Adipocyte (in vitro differentiated cells): ENCODE results near the gene TSHR.

Source experiments
- DNase-seq: peaks from one replicate; pipeline ENCODE4 v3.0.0-alpha.2; 2015; ENCODE audit warnings: low read depth
- H3K27me3 ChIP-seq: replicated peaks from 2 replicates; pipeline ENCODE4 v1.7.0; 2013; ENCODE audit warnings: mild to moderate bottlenecking, low read length, moderate library complexity; ENCODE audit not compliant: control insufficient read depth, insufficient read depth
- H3K36me3 ChIP-seq: 2 replicates; pipeline ENCODE4 v1.7.0; 2013; ENCODE audit warnings: low read length, mild to moderate bottlenecking, moderate library complexity; ENCODE audit not compliant: control insufficient read depth, insufficient read depth, severe bottlenecking
- H3K4me1 ChIP-seq: 2 replicates; pipeline ENCODE4 v1.7.0; 2013; ENCODE audit warnings: mild to moderate bottlenecking, low read length, moderate library complexity; ENCODE audit not compliant: control insufficient read depth, insufficient read depth
- H3K4me3 ChIP-seq: 2 replicates; pipeline ENCODE4 v1.7.0; 2013; ENCODE audit warnings: mild to moderate bottlenecking, low read length, moderate library complexity
- H3K9ac ChIP-seq: 2 replicates; pipeline ENCODE4 v1.7.0; 2013; ENCODE audit warnings: mild to moderate bottlenecking, low read length, moderate library complexity
- H3K9me3 ChIP-seq: 2 replicates; pipeline ENCODE4 v1.7.0; 2013; ENCODE audit warnings: mild to moderate bottlenecking, low read length, moderate library complexity; ENCODE audit not compliant: control insufficient read depth

The TSHR gene

DNA sequence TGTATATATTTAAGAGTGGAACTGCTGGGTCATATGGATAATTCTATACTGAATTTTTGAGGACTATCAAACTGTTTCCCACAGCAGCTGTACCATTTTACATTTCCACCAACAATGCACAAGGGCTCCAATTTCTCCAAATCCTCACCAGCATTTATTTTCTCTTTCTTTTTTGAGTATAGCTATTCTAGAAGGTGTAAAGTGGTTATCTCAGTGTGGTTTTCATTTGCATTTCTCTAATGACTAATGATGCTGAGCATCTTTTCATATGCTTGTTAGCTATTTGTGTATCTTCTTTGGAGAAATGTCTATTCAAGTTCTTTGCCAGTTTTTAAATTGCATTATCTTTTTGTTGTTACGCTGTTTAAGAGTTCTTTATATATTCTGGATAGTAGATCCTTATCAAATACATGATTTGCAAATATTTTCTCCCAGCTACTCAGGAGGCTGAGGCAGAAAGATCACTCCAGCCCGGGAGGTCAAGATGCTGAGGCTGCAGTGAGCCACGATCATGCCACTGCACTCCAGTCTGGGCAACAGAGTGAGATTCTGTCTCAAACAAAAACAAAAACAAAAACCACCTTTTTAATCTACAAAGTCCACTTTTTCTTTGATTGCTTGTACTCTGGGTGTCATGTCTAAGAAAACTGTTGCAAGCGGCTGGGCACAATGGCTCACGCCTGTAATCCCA lies 232.6 kb downstream of the TSHR start:
- Histone ChIP-seq H3K27me3 (no peaks in the 10 kb centered on the region), H3K4me1 (no peaks in the 10 kb centered on the region), H3K9ac (no peak overlapping the region), H3K36me3 (peaks cover 72% of the 10 kb centered on the region), H3K9me3 (no peaks in the 10 kb centered on the region), H3K4me3 (no peak overlapping the region)
- DNase-seq, result no peak

DNA sequence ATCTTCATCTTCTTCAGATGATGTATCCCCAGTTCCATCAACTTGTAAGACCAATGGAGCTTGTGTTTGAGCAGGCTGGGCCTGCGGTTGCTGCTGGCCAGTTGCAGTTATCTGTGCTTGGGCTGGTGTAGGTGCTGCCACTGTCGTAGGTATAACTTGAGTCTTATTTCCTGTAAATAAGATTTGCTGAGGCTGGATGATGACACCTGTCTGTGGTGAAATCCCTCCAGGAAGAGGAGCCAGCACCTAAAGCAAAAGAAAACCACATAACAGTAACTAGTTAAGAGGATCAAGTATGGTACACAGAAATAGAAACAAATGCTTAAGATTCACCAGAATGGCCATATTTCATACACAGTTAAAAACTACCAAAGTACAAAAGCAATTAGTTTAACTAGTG lies 237.2 kb downstream of the TSHR start:
- Histone ChIP-seq H3K4me3 (no peak overlapping the region), H3K4me1 (no peaks in the 10 kb centered on the region), H3K9ac (no peak overlapping the region), H3K27me3 (no peaks in the 10 kb centered on the region), H3K36me3 (peaks cover 80% of the 10 kb centered on the region), H3K9me3 (no peaks in the 10 kb centered on the region)
- DNase-seq, result no peak

DNA sequence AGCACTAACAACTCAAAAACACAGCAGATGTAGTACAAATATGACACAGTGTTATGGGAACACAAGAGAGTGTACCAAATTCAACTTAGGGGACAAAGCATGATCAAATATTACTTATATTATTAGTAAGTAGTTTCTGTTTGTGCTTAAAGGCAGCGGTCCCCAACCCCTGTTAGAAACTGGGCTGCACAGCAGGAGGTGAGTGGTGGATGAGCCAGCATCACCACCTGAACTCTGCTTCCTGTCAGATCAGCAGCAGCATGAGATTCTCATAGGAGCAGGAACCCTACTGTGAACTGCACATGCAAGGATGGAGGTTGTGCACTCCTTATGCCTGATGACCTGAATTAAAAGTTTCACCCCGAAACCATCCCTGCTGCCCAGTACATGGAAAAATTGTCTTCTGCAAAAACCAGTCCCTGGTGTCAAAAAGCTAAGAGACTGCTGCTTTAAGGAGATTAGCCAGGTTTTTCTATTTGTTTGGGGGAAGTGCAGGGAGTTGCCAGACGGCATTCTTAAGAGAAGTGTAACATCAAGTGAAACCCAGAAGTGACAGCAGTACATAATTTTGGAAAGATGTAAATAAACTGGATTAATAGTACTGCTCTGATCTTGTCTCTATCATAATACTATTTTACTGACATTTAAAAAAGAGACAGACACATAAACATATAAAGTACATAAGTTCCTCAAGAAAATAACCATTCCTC lies 238.7 kb downstream of the TSHR start:
- no peak for DNase-seq
- Histone ChIP-seq H3K27me3 (no peaks in the 10 kb centered on the region), H3K9ac (no peak overlapping the region), H3K4me1 (no peaks in the 10 kb centered on the region), H3K36me3 (peaks cover 81% of the 10 kb centered on the region), H3K4me3 (no peak overlapping the region), H3K9me3 (no peaks in the 10 kb centered on the region)
